T-cell (primary cell): Measurements from ENCODE around the gene NEURL4. TPM values are rescaled to one million over a fixed set of nuclear protein-coding genes. Genes with fewer than 3 reads are reported as not detected.
"Not testable (repeated sequence)": the region's sequence is repeated elsewhere in the genome, so short reads cannot be mapped to it uniquely, and the experiment has no call there.

Experiments
- ATAC-seq, 4 experiments: fragments of 200-7000 bp in 3 of 4; fragments of 150-1000 bp in 1 of 4; cut with Tn5 transposase; replicated peaks in 1 of 4; 1 replicate in 3 of 4; 2 replicates in 1 of 4; pipeline ENCODE4 v1.10.0; 2021; ENCODE audit warnings: moderate library complexity in 3 of 4, mild to moderate bottlenecking in 2 of 4, moderate number of reproducible peaks in 1 of 4
- CTCF ChIA-PET, 2 donors: fragments of 300-600 bp; sonication (Branson Sonifier 250); formaldehyde crosslinking; loops; one replicate each; lab custom pipeline; 2022; ENCODE audit warnings: antibody characterized with exemption in 2 of 2; lab: Charles Lee
- POLR2A ChIA-PET, 2 donors: fragments of 300-600 bp; sonication (Branson Sonifier 250); formaldehyde crosslinking; loops; one replicate each; lab custom pipeline; 2022; ENCODE audit warnings: antibody characterized with exemption in 2 of 2; lab: Charles Lee
- DNase-seq, 35 experiments: peaks; one replicate each; pipeline versions ENCODE4 v3.0.0 to v3.0.0-alpha.2; 2013 to 2023
- H3K27ac ChIP-seq: one replicate; pipeline ENCODE4 v1.5.1; 2013; ENCODE audit warnings: low read length
- H3K27me3 ChIP-seq, 2 experiments: replicated peaks in 1 of 2; 1 replicate in 1 of 2; 2 replicates in 1 of 2; pipeline versions ENCODE4 v1.6.1 to v1.7.0; 2013; ENCODE audit warnings: low read length in 1 of 2, mixed read lengths in 1 of 2; ENCODE audit not compliant: control insufficient read depth in 2 of 2, insufficient read depth in 2 of 2; ENCODE audit errors: extremely low read depth in 1 of 2
- H3K36me3 ChIP-seq, 2 donors: 1 replicate in 1 of 2; 2 replicates in 1 of 2; pipeline versions ENCODE4 v1.6.1 to v1.7.0; 2013; ENCODE audit warnings: low read length in 1 of 2; ENCODE audit not compliant: control insufficient read depth in 2 of 2, insufficient read depth in 1 of 2; ENCODE audit errors: extremely low read depth in 1 of 2
- H3K4me1 ChIP-seq, 2 experiments: 1 replicate in 1 of 2; 2 replicates in 1 of 2; pipeline versions ENCODE4 v1.6.1 to v1.7.0; 2013; ENCODE audit warnings: low read length in 2 of 2, mixed read lengths in 1 of 2; ENCODE audit not compliant: insufficient read depth in 2 of 2, control insufficient read depth in 1 of 2; ENCODE audit errors: extremely low read depth in 1 of 2
- H3K4me3 ChIP-seq, 2 donors: 1 replicate in 1 of 2; 2 replicates in 1 of 2; pipeline versions ENCODE4 v1.5.1 to v1.7.0; 2013; ENCODE audit warnings: mild to moderate bottlenecking in 2 of 2, low read length in 1 of 2, moderate library complexity in 1 of 2; ENCODE audit not compliant: control insufficient read depth in 1 of 2; ENCODE audit errors: extremely low read depth in 1 of 2
- H3K9me3 ChIP-seq: 2 replicates; pipeline ENCODE4 v1.7.0; 2013
- H3K27ac Mint-ChIP-seq, 2 donors: one replicate each; pipeline ENCODE4 v1.8.0; 2020 to 2021; ENCODE audit warnings: mild to moderate bottlenecking in 2 of 2, mixed read lengths in 2 of 2
- H3K27me3 Mint-ChIP-seq, 2 donors: one replicate each; pipeline ENCODE4 v1.8.0; 2021 to 2022; ENCODE audit warnings: mixed read lengths in 2 of 2
- H3K36me3 Mint-ChIP-seq: one replicate; pipeline ENCODE4 v1.8.0; 2021; ENCODE audit warnings: mixed read lengths
- H3K4me1 Mint-ChIP-seq, 3 donors: one replicate each; pipeline ENCODE4 v1.8.0; 2020 to 2022; ENCODE audit warnings: mixed read lengths in 3 of 3, mild to moderate bottlenecking in 1 of 3
- H3K4me3 Mint-ChIP-seq, 3 donors: one replicate each; pipeline ENCODE4 v1.8.0; 2020 to 2022; ENCODE audit warnings: mild to moderate bottlenecking in 3 of 3, mixed read lengths in 3 of 3, moderate library complexity in 3 of 3
- H3K9me3 Mint-ChIP-seq, 3 donors: one replicate each; pipeline ENCODE4 v1.8.0; 2020 to 2022; ENCODE audit warnings: mixed read lengths in 3 of 3
- WGBS: methylation state at CpG from one replicate; pipeline ENCODE4 v1.1.5; 2013; ENCODE audit warnings: missing lambda C conversion rate; ENCODE audit not compliant: insufficient coverage; 5-methylcytosine and 5-hydroxymethylcytosine counted together
- total RNA-seq, 35 experiments: library from RNA in 6 of 35; stranded (reverse) in 6 of 35; fragments of 120-200 nt in 1 of 35; gene quantifications; one replicate each; pipeline versions ENCODE4 v1.2.1 to v1.2.4 and lab custom pipeline; 2013 to 2026

The NEURL4 gene
- total RNA-seq, 5 donors from 2014 or later (not counting 1 experiment from before 2014, with no cell fraction given) = 49.5 to 90.2 (median 80.0) TPM

DNA sequence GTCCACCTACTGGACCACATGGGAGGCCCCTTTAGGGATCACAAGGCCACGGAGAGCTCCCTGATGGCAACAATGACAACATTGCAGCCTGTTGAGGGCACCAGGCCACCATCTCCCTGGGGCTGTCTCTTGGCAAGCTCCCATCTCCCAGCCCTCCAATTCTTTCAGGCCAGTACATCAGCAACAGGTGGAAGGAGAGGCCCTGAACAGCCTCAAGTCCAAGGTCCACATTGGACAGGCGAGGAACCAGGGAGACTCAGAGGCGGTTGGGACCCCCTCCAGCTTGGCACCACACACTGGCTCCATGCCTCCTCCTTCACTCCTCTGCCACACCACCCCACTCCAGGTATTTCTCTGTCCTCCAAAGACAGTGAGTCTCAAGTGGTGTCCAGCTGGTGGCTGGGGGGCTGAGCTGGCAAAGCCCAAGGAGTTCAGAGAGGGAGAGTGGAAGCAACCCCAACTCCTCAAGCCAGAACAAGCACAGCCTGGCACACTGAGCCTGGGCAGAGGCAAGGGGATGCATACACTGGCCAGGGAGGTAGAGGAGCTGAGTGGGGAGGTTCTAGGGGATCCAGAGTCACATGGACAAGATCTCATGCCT, 5.9 kb upstream of the NEURL4 start:
- ChIA-PET CTCF (interaction anchor here in 1 of 2 donors (0.7 kb wide), 1 partner anchor 100 kb away, joined by 3 read pairs; no protein-coding TSS in a partner anchor), POLR2A (interaction anchor here in 1 of 2 donors (0.8 kb wide), 1 partner anchor 350 kb away, joined by 3 read pairs; no protein-coding TSS in a partner anchor)
- Mint-ChIP-seq H3K4me3 (peak overlapping the region; percentile 43 to 98 (median 93)), H3K36me3 (peaks cover 12% of the 10 kb centered on the region), H3K9me3 (no peaks in the 10 kb centered on the region), H3K4me1 (peaks cover 51 to 66% (median 64%) of the 10 kb centered on the region in 3 donors), H3K27ac (peak overlapping the region; percentile 99 to 100), H3K27me3 (no peaks in the 10 kb centered on the region)
- peaks cover 0 to 20% of the 10 kb centered on the region in 2 donors for H3K36me3 ChIP-seq
- H3K9me3 ChIP-seq = no peaks in the 10 kb centered on the region
- no peak overlapping the region for H3K4me3 ChIP-seq
- ATAC-seq = no peak
- no peaks in the 10 kb centered on the region for H3K27me3 ChIP-seq
- H3K27ac ChIP-seq = peak overlapping the region; percentile 72
- WGBS = 100% methylated on average over 1 of the region's 3 CpGs
- DNase-seq = no peak
- peaks cover 19 to 87% of the 10 kb centered on the region in 2 experiments for H3K4me1 ChIP-seq

DNA sequence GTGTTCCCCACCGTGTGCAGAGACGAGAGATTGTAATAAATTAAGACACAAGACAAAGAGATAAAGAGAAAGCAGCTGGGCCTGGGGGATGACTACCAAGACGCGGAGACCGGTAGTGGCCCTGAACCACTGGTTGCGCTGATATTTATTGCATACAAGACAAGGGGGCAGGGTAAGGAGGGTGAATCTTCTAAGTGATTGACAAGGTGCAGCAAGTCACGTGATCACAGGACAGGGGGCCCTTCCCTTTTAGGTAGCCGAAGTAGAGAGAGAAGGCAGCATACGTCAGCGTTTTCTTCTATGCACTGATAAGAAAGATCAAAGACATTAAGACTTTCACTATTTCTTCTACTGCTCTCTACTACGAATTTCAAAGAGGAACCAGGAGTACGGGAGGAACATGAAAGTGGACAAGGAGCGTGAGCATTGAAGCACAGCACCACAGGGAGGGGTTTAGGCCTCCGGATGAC, 3.5 kb upstream of the NEURL4 start:
- H3K4me3 ChIP-seq = peak overlapping the region in 1 of 2 donors; percentile 49
- H3K27me3 ChIP-seq, ATAC-seq, H3K9me3 ChIP-seq, H3K36me3 ChIP-seq, H3K9me3 Mint-ChIP-seq, H3K36me3 Mint-ChIP-seq, H3K27me3 Mint-ChIP-seq, POLR2A ChIA-PET: not testable (repeated sequence)
- no CpG with 5 or more reads among the region's 14 CpGs for WGBS
- peaks cover 19 to 77% of the 10 kb centered on the region in 2 experiments for H3K4me1 ChIP-seq
- CTCF ChIA-PET = interaction anchor here in 1 of 2 donors (0.8 kb wide), 1 partner anchor 8 kb away, joined by 8 read pairs; no protein-coding TSS in a partner anchor
- peak in 20 of 35 experiments; percentile 28 to 71 (median 50) for DNase-seq
- Mint-ChIP-seq H3K4me3 (peak overlapping the region; percentile 37 to 94 (median 56)), H3K4me1 (peaks cover 58 to 72% (median 68%) of the 10 kb centered on the region in 3 donors), H3K27ac (peak overlapping the region; percentile 89 to 94)
- peak overlapping the region; percentile 47 for H3K27ac ChIP-seq

DNA sequence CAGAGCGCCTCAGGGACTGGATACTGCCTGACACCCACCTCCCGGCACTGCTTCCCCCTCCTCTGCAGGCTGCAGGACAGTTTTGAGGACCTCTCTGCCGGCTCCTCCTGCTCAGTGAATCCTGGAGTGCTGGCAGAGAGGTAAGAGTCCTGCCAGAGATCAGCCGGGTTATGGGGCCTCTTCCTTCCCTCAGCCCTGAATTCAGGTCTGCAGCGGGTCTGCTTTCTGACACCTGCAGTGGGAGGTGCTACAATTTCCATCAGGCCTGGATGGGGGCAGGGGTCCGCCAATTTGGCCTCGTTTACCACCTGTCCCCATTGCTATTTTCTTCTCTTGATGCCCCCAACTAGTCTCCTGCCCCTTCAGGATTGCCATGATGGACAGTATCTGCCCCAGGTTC, 3.0 kb upstream of the NEURL4 start:
- Mint-ChIP-seq H3K4me1 (peaks cover 55 to 67% (median 65%) of the 10 kb centered on the region in 3 donors), H3K27me3 (no peaks in the 10 kb centered on the region), H3K27ac (peak overlapping the region; percentile 89 to 94), H3K9me3 (no peaks in the 10 kb centered on the region), H3K36me3 (peaks cover 3% of the 10 kb centered on the region), H3K4me3 (peak overlapping the region; percentile 37 to 94 (median 56))
- CTCF ChIA-PET = no interaction called here
- Histone ChIP-seq H3K36me3 (peaks cover 1% of the 10 kb centered on the region in 2 donors), H3K27ac (peak overlapping the region; percentile 47), H3K27me3 (no peaks in the 10 kb centered on the region), H3K9me3 (no peaks in the 10 kb centered on the region), H3K4me3 (peak overlapping the region in 1 of 2 donors; percentile 49), H3K4me1 (peaks cover 19 to 75% of the 10 kb centered on the region in 2 experiments)
- WGBS = 14% methylated on average over 3 of the region's 7 CpGs
- DNase-seq (no peak), ATAC-seq (no peak)
- POLR2A ChIA-PET = interaction anchor here in 1 of 2 donors (0.5 kb wide), 1 partner anchor 65 kb away, joined by 3 read pairs; no protein-coding TSS in a partner anchor

DNA sequence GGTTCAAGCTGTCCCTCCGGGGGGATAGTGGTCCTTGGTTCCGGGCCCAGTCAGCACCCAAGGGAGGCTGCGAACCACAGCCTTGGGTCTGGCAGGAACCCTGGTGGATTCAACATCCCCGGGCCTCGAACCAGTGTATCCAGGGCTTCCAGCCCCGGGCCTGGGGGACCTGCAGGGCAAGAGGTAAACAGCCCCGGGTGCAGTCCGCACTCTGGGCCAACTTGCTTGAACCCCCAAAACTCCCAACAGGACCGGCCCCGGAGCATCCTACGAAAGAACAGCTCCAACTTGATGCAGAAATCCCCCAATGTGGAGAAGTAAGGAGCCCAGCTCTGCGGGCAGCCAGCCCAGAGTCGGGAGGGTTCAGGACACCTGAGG, 1.5 kb upstream of the NEURL4 start:
- CTCF ChIA-PET = no interaction called here
- no peaks in the 10 kb centered on the region for H3K9me3 Mint-ChIP-seq
- H3K4me3 Mint-ChIP-seq = peak overlapping the region; percentile 94 to 95 (median 94)
- peak overlapping the region; percentile 90 for H3K27ac ChIP-seq
- DNase-seq (no peak), ATAC-seq (no peak)
- peaks cover 14 to 65% of the 10 kb centered on the region in 2 experiments for H3K4me1 ChIP-seq
- H3K36me3 ChIP-seq = peaks cover 5 to 15% of the 10 kb centered on the region in 2 donors
- peak overlapping the region; percentile 36 to 99 for H3K4me3 ChIP-seq
- POLR2A ChIA-PET = interaction anchor here in 1 of 2 donors (1.1 kb wide), 1 partner anchor 20 kb away, joined by 3 read pairs; no protein-coding TSS in a partner anchor
- peak overlapping the region; percentile 63 to 98 for H3K27ac Mint-ChIP-seq
- H3K36me3 Mint-ChIP-seq = no peaks in the 10 kb centered on the region
- H3K9me3 ChIP-seq = no peaks in the 10 kb centered on the region
- no peaks in the 10 kb centered on the region for H3K27me3 ChIP-seq
- no peaks in the 10 kb centered on the region for H3K27me3 Mint-ChIP-seq
- H3K4me1 Mint-ChIP-seq = peaks cover 47 to 59% (median 56%) of the 10 kb centered on the region in 3 donors
- 79% methylated on average over 11 of the region's 13 CpGs for WGBS

DNA sequence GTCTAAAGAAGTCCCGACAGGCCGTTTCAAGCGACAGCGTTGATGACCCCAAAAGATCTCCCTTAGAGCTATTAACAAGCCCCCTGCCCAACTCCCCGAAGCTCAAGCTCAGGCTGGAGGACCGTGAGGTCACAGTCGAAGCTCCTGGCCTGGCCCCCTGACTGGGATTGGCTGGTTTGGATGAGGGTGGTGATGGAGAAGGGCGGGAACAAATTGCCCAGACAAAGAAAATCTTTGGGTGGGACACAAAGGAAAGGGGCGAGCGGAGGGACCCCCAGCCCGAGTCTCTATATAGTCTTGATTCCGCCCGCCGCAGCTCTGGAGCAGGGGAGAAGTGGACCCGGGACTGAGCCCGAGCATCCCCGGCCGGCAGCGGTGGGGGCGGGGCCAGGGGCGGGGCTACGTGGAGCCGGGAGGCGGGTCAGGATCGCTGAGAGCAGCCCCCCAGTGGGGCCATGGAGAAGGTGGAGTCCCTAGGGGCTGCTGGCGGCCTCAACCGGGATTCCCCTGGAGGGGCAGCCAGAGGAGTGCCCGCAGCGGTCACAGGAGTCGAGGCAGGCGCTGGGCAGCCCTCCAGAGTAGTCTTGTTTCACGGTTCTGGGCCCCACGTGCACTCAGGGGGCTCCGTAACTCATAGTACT, 982 bp upstream of the NEURL4 start:
- peak overlapping the region; percentile 98 for H3K27ac Mint-ChIP-seq
- CTCF ChIA-PET = interaction anchor here in 1 of 2 donors (0.6 to 1.6 kb wide), 14 partner anchors 9 to 357 kb away, joined by 3 to 8 read pairs (median 4); partner anchors contain the start of genes GABARAP, GPS2, POLR2A and TMEM102
- peaks cover 11 to 60% of the 10 kb centered on the region in 2 experiments for H3K4me1 ChIP-seq

More for the DNA sequence above, 982 bp upstream of the NEURL4 start:
- Histone ChIP-seq H3K27me3 (no peaks in the 10 kb centered on the region), H3K36me3 (peaks cover 5 to 20% of the 10 kb centered on the region in 2 donors), H3K4me3 (peak overlapping the region; percentile 92 to 99), H3K27ac (peak overlapping the region; percentile 90), H3K9me3 (no peaks in the 10 kb centered on the region)
- peaks cover 42 to 54% (median 51%) of the 10 kb centered on the region in 3 donors for H3K4me1 Mint-ChIP-seq
- no peaks in the 10 kb centered on the region for H3K9me3 Mint-ChIP-seq
- 3% methylated on average over 28 of the region's 34 CpGs for WGBS
- peak; percentile 66 to 77 (median 70) for ATAC-seq
- H3K36me3 Mint-ChIP-seq = no peaks in the 10 kb centered on the region
- H3K4me3 Mint-ChIP-seq = peak overlapping the region; percentile 94 to 95 (median 94)
- H3K27me3 Mint-ChIP-seq = no peaks in the 10 kb centered on the region
- peak; percentile 57 to 85 (median 73) for DNase-seq
- POLR2A ChIA-PET = interaction anchor here (0.5 to 1.3 kb wide), 8 partner anchors 13 to 274 kb away, joined by 3 to 7 read pairs (median 4); partner anchors contain the start of genes MPDU1 (in 1 of the 2) and TMEM102 (in 1 of the 2)
